Endodermal cell (in vitro differentiated cells): ENCODE results near the gene WNK2. TPM values are rescaled to one million over a fixed set of nuclear protein-coding genes. Genes with fewer than 3 reads are reported as not detected.
A peak's percentile ranks its signal among the peaks of the same experiment; 100 is the strongest.

Source experiments
- DNase-seq: peaks from one replicate; pipeline ENCODE4 v3.0.0-alpha.2; 2017
- H3K27ac ChIP-seq: 2 replicates; pipeline ENCODE4 v1.5.1; 2013; ENCODE audit warnings: mild to moderate bottlenecking, low read depth, low read length, moderate library complexity
- H3K27me3 ChIP-seq: 2 replicates; pipeline ENCODE4 v1.6.1; 2013; ENCODE audit warnings: mild to moderate bottlenecking, low read length, moderate library complexity; ENCODE audit not compliant: insufficient read depth, control insufficient read depth, poor library complexity, severe bottlenecking
- H3K36me3 ChIP-seq: 2 replicates; pipeline ENCODE4 v1.7.0; 2013; ENCODE audit warnings: mild to moderate bottlenecking, low read length, moderate library complexity; ENCODE audit not compliant: control insufficient read depth, insufficient read depth
- H3K4me1 ChIP-seq: one replicate; pipeline ENCODE4 v1.7.0; 2013; ENCODE audit warnings: low read length; ENCODE audit not compliant: control insufficient read depth, insufficient read depth
- H3K4me3 ChIP-seq: 2 replicates; pipeline ENCODE4 v1.5.1; 2013; ENCODE audit warnings: mild to moderate bottlenecking, low read length, moderate library complexity
- H3K9ac ChIP-seq: 2 replicates; pipeline ENCODE4 v1.6.1; 2013; ENCODE audit warnings: mild to moderate bottlenecking, low read length, moderate library complexity; ENCODE audit not compliant: poor library complexity, severe bottlenecking; ENCODE audit errors: extremely low read depth
- H3K9me3 ChIP-seq: 2 replicates; pipeline ENCODE4 v1.6.1; 2013; ENCODE audit warnings: mild to moderate bottlenecking, low read length, moderate library complexity; ENCODE audit not compliant: control insufficient read depth
- H3K27ac Mint-ChIP-seq: 2 replicates; pipeline ENCODE4 v1.8.0; 2020; ENCODE audit warnings: mixed read lengths
- H3K27me3 Mint-ChIP-seq: 2 replicates; pipeline ENCODE4 v1.8.0; 2021; ENCODE audit warnings: mild to moderate bottlenecking, mixed read lengths; ENCODE audit not compliant: insufficient read depth
- H3K36me3 Mint-ChIP-seq: 2 replicates; pipeline ENCODE4 v1.8.0; 2020; ENCODE audit warnings: low read depth, mixed read lengths
- H3K4me1 Mint-ChIP-seq: 2 replicates; pipeline ENCODE4 v1.8.0; 2020; ENCODE audit warnings: mixed read lengths
- H3K4me3 Mint-ChIP-seq: 2 replicates; pipeline ENCODE4 v1.8.0; 2020; ENCODE audit warnings: mild to moderate bottlenecking, moderate library complexity, mixed read lengths
- H3K9me3 Mint-ChIP-seq: 2 replicates; pipeline ENCODE4 v1.8.0; 2020; ENCODE audit warnings: mild to moderate bottlenecking, mixed read lengths
- WGBS, 2 experiments: methylation state at CpG; one replicate each; pipeline versions ENCODE4 v1.1.5 to v1.1.7; 2013; ENCODE audit warnings: missing lambda C conversion rate in 2 of 2, mixed read lengths in 1 of 2; ENCODE audit not compliant: insufficient coverage in 1 of 2, insufficient read length in 1 of 2; 5-methylcytosine and 5-hydroxymethylcytosine counted together
- total RNA-seq, 2 donors: library from RNA; stranded (reverse); fragmentation: NEBNext Ultra II Directional in 1 of 2; extraction: Animal tissue kit (Norgen Biotek cat#: 25700) in 1 of 2; gene quantifications; 2 replicates in 1 of 2; 3 replicates in 1 of 2; pipeline ENCODE4 v1.2.1, GENCODE V29; 2021
- TF ChIP-seq, protein P1 (sequence below): fragments of 200-600 bp; sonication (generic); conservative IDR thresholded peaks from 2 replicates; pipeline ENCODE4 v1.5.0; 2021; ENCODE audit warnings: antibody characterized with exemption, mild to moderate bottlenecking

The WNK2 gene
- total RNA-seq, 2 donors from 2014 or later = 46.1 to 48.8 TPM

DNA sequence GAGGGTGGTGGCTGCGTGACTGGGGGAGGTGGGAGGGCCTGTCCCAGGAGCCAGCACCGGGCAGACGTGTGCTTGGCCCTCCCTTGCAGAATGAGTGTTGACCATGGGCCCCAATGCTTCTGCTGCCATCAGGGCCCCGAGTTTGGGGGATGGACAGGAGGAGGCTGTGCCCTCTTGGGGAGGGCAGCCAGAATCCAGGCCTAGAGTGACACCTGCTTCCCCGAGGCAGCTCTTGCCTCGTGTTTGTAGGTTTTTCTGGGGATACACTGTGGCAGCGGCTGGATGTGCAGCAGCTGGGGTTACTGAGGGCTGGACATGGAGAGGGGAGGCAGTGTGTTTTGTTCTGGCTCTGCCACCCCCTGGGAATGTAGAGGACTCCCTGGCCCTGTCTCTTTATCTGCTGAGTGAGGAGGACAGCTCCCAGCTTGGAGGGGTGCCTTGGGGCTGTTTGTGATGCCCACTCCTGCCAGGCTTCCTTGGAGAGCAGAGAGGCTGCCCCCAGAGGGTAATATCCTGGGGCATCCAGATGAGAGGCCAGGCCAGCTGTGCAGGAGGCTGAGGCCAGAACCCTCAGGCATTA, 22.7 kb downstream of the WNK2 start:
- H3K4me1 Mint-ChIP-seq = peaks cover 20% of the 10 kb centered on the region
- no peaks in the 10 kb centered on the region for H3K27me3 Mint-ChIP-seq
- no peak overlapping the region for H3K27ac Mint-ChIP-seq
- Histone ChIP-seq H3K9me3 (no peaks in the 10 kb centered on the region), H3K27me3 (no peaks in the 10 kb centered on the region), H3K9ac (no peak overlapping the region), H3K36me3 (no peaks in the 10 kb centered on the region), H3K4me3 (no peak overlapping the region), H3K27ac (peak overlapping the region; percentile 75), H3K4me1 (peaks cover 4% of the 10 kb centered on the region)
- no peak overlapping the region for H3K4me3 Mint-ChIP-seq
- TF ChIP-seq, protein P1, sequence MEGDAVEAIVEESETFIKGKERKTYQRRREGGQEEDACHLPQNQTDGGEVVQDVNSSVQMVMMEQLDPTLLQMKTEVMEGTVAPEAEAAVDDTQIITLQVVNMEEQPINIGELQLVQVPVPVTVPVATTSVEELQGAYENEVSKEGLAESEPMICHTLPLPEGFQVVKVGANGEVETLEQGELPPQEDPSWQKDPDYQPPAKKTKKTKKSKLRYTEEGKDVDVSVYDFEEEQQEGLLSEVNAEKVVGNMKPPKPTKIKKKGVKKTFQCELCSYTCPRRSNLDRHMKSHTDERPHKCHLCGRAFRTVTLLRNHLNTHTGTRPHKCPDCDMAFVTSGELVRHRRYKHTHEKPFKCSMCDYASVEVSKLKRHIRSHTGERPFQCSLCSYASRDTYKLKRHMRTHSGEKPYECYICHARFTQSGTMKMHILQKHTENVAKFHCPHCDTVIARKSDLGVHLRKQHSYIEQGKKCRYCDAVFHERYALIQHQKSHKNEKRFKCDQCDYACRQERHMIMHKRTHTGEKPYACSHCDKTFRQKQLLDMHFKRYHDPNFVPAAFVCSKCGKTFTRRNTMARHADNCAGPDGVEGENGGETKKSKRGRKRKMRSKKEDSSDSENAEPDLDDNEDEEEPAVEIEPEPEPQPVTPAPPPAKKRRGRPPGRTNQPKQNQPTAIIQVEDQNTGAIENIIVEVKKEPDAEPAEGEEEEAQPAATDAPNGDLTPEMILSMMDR = no peak
- H3K36me3 Mint-ChIP-seq = no peaks in the 10 kb centered on the region
- 88% methylated on average over 7 of the region's 7 CpGs; no CpG with 5 or more reads in 1 of the 2 experiments for WGBS, 2 experiments
- DNase-seq = no peak
- H3K9me3 Mint-ChIP-seq = no peaks in the 10 kb centered on the region

- Histone ChIP-seq H3K9ac (no peak overlapping the region), H3K27ac (peak overlapping the region; percentile 75), H3K36me3 (no peaks in the 10 kb centered on the region), H3K27me3 (no peaks in the 10 kb centered on the region), H3K9me3 (no peaks in the 10 kb centered on the region), H3K4me1 (no peaks in the 10 kb centered on the region), H3K4me3 (no peak overlapping the region)
- no peak for DNase-seq
- Mint-ChIP-seq H3K27me3 (no peaks in the 10 kb centered on the region), H3K4me1 (peaks cover 13% of the 10 kb centered on the region), H3K4me3 (no peak overlapping the region), H3K9me3 (no peaks in the 10 kb centered on the region), H3K27ac (no peak overlapping the region), H3K36me3 (no peaks in the 10 kb centered on the region)
- 50 to 90% methylated on average over 1 to 9 of the region's 9 CpGs for WGBS, 2 experiments
- TF ChIP-seq, protein P1 = no peak
Observed at GRCh38 chr9:93207326-93207814, 23.4 kb downstream of the WNK2 start.

GRCh38 chr9:93207860-93208734, 24.2 kb downstream of the WNK2 start:
- DNase-seq = no peak
- Histone ChIP-seq H3K4me3 (no peak overlapping the region), H3K4me1 (no peaks in the 10 kb centered on the region), H3K9ac (no peak overlapping the region), H3K27me3 (no peaks in the 10 kb centered on the region), H3K9me3 (no peaks in the 10 kb centered on the region), H3K36me3 (no peaks in the 10 kb centered on the region), H3K27ac (peak overlapping the region; percentile 75)
- Mint-ChIP-seq H3K9me3 (no peaks in the 10 kb centered on the region), H3K27ac (no peak overlapping the region), H3K4me1 (peaks cover 8% of the 10 kb centered on the region), H3K4me3 (no peak overlapping the region), H3K27me3 (no peaks in the 10 kb centered on the region), H3K36me3 (no peaks in the 10 kb centered on the region)
- 88 to 89% methylated on average over 15 to 25 of the region's 25 CpGs for WGBS, 2 experiments
- TF ChIP-seq, protein P1 = no peak
